GM19328 (cell line): Measurements from ENCODE around the gene IBTK.

ENCODE experiments used
- ATAC-seq: cut with Tn5 transposase; IDR thresholded peaks from one replicate; pipeline ENCODE4 v1.9.1; 2021; ENCODE audit warnings: mild to moderate bottlenecking, moderate library complexity; ENCODE audit not compliant: unreplicated experiment

IBTK gene

GRCh38 chr6:82123632-82124031 is 123.9 kb downstream of the IBTK start:
- ATAC-seq: no peak
